Measurements from ENCODE around the gene NCAPD2.
A peak's percentile ranks its signal among the peaks of the same experiment; 100 is the strongest.

Gene NCAPD2
- 39.6 to 66.3 reads per million in 2 donors for total RNA-seq

GRCh38 chr12:6493497-6494257, at the start of gene NCAPD2:
TSS of gene NCAPD2 (plus strand) at chr12:6494102. CDS start at chr12:6495099, 997 bp downstream.
- peak; percentile 83 to 99 (median 93) for DNase-seq

GRCh38 chr12:6444704-6445688, 48.9 kb upstream of the NCAPD2 start, which contains the start of gene CD27:
TSS of gene CD27 (plus strand) at chr12:6444955. CDS start at chr12:6445096, 141 bp downstream.
- DNase-seq: peak in 2 of 5 experiments; percentile 40 to 71

- no peak for DNase-seq
Observed at GRCh38 chr12:6450091-6450868, 43.6 kb upstream of the NCAPD2 start.

- peak in 1 of 5 experiments; percentile 44 for DNase-seq
Observed at GRCh38 chr12:6450869-6451347, 43.0 kb upstream of the NCAPD2 start.

GRCh38 chr12:6451348-6452244, 42.3 kb upstream of the NCAPD2 start, which contains the start of gene TAPBPL:
TSS of gene TAPBPL (plus strand) at chr12:6452042. CDS start at chr12:6452249, 207 bp downstream.
- peak; percentile 62 to 91 (median 77) for DNase-seq

GRCh38 chr12:6452245-6452943, 41.5 kb upstream of the NCAPD2 start:
- no peak for DNase-seq

- peak in 1 of 5 experiments; percentile 70 for DNase-seq
Observed at GRCh38 chr12:6452944-6453630, 40.8 kb upstream of the NCAPD2 start.

GRCh38 chr12:6457220-6457945, 36.5 kb upstream of the NCAPD2 start:
- no peak for DNase-seq

GRCh38 chr12:6458281-6459003, 35.5 kb upstream of the NCAPD2 start:
- no peak for DNase-seq

- no peak for DNase-seq
Observed at GRCh38 chr12:6459004-6459337, 34.9 kb upstream of the NCAPD2 start.

- peak in 2 of 5 experiments; percentile 53 to 80 for DNase-seq
Observed at GRCh38 chr12:6460751-6461371, 33.0 kb upstream of the NCAPD2 start.

- peak; percentile 44 to 98 (median 76) for DNase-seq
Observed at GRCh38 chr12:6461401-6462233, 32.3 kb upstream of the NCAPD2 start.

GRCh38 chr12:6462234-6462995, 31.5 kb upstream of the NCAPD2 start:
- DNase-seq: no peak

GRCh38 chr12:6463216-6463615, 30.7 kb upstream of the NCAPD2 start:
- no peak for DNase-seq

- DNase-seq: no peak
Observed at GRCh38 chr12:6463858-6464257, 30.0 kb upstream of the NCAPD2 start.

GRCh38 chr12:6464531-6464930, 29.4 kb upstream of the NCAPD2 start:
- no peak for DNase-seq

Data from T-helper 2 cell (primary cell).